Fibroblast of peridontal ligament (primary cell): ENCODE measurements around the gene UBE2I.

ENCODE experiments used
- DNase-seq: peaks from one replicate; pipeline ENCODE4 v3.0.0-alpha.2; 2010; ENCODE audit errors: extremely low read depth

The UBE2I gene

DNA sequence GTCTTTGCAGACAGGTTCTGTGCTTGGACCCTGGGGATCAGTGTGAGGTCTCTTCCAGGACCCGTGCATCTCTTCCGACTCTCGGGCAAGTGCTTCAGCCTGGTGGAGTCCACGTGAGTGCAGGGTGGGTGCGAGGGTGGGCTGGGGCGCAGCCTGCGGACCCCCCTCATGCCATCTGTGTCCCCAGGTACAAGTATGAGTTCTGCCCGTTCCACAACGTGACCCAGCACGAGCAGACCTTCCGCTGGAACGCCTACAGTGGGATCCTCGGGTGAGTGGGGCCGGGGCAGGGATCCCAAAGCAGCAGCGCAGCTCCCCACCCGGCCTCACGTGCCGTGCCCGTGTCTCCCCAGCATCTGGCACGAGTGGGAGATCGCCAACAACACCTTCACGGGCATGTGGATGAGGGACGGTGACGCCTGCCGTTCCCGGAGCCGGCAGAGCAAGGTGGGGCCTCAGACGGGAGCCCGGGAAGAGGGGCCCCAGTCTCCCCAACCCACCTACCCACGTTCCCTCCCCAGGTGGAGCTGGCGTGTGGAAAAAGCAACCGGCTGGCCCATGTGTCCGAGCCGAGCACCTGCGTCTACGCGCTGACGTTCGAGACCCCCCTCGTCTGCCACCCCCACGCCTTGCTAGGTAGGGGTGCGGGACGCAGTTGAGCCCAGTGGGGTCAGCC, 52.4 kb downstream of the UBE2I start:
- no peak for DNase-seq

DNA sequence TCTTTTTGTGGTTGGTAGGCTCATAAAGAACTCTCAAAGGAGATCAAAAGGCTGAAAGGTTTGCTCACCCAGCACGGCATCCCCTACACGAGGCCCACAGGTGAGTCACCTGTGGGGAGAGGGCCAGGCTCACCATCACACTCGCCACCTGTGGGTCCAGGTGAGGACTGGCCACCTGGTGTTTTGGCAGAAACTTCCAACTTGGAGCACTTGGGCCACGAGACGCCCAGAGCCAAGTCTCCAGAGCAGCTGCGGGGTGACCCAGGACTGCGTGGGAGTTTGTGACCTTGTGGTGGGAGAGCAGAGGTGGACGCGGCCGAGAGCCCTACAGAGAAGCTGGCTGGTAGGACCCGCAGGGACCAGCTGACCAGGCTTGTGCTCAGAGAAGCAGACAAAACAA, 53.4 kb downstream of the UBE2I start:
- DNase-seq = no peak

DNA sequence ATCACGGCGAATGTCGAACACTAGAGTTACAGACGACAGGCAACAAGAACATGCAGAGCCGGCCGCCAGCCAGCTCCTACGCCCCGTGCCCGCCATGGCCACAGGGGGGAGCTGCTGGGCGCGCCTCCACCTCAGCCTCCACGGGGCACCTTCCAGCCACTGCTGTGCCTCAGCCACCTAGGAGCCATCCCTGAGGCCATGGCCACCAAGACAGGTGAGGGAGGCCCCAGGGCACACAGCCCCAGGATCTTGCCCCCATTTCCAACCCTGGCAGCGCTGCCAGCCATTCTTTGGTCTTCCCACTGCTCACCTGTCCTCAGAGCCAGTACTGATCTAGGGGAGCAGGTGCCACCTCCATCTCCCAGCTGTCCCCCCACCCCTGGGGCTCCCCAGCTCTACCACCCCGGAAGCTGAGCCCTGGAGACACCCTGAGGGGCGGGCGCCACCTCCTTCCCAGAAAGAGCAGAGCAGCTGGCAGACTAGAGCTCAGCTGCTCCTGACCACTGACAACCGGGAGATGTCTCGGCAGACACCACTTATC, 54.1 kb downstream of the UBE2I start:
- DNase-seq = peak; percentile 12

DNA sequence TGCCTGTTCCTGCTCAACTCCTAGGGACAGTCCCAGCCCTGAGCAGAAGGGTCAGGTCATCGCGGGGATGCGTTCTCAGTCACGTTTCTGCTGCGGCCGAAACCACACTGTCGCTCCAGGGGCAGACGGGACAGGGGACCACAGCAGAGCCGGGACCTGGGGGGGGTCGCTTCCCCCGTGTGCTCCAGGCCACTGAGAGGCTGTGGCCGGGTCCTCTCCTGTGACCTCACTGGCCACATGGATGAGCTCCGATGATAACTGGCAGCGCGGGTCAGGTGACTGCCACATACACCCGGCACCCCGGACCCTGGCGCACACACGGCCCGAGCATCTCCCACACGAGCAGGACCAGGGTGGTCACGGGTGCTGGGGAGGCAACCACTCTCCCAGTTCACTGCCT, 55.1 kb downstream of the UBE2I start:
- DNase-seq = no peak

DNA sequence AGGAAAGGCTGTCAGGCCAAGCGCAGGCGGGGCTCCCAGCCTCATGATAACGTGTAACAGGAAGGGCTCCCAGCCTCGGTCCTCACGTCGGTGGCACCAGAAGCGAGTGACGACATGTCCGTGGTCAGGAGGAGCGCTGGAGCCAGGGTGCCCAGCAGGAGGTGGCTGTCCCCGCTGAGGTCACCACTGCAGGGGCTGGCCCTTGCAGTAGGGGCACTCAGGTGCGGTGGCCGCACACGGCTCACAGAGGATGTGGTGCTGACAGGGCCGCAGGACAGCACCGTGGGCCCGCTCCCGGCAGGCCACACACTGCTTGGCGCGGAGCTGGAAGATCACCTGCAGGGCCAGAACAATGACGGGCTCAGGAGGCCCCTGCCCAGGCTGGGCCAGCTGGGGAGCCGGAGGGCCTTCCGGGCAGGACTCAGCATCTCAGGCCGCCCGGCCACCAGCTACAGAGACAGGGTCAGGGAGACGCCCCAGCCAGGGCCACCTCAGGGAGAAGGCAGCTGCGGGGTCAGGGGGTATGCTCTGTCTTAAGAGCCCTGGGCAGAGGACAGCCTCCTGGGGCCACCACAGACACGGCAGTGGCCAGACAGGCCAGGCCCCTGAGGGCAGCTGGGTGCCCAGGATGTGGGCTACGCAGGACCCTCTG, 56.8 kb downstream of the UBE2I start:
- DNase-seq = no peak

DNA sequence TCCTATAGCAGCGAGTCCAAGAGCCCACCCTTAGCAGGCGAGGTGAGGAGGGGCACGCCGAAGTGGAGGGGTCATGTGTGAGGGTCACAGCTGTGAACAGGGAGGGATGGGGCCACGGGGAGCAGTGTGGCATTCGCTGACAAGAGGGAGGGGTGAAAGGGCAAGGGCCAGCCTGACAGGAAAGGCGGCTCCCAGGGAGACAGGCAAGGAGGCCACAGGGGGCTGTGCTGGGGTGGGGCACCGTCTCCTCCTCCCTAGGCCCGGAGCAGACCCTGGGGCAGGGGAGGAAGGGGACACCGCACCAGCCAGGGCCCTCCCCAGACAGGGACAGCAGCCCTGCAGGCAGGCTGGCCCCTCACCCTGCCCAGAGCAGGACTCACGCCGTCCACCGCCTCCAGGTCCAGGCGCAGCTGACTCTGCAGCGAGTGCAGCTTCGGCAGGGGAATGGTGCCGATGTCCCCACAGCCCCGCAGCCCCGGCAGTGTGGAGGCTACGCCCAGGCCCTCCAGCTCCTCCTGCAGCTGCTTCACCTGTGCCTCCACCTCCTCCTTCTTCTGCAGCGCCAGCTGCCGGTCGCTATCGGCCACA, 57.4 kb downstream of the UBE2I start:
- no peak for DNase-seq

DNA sequence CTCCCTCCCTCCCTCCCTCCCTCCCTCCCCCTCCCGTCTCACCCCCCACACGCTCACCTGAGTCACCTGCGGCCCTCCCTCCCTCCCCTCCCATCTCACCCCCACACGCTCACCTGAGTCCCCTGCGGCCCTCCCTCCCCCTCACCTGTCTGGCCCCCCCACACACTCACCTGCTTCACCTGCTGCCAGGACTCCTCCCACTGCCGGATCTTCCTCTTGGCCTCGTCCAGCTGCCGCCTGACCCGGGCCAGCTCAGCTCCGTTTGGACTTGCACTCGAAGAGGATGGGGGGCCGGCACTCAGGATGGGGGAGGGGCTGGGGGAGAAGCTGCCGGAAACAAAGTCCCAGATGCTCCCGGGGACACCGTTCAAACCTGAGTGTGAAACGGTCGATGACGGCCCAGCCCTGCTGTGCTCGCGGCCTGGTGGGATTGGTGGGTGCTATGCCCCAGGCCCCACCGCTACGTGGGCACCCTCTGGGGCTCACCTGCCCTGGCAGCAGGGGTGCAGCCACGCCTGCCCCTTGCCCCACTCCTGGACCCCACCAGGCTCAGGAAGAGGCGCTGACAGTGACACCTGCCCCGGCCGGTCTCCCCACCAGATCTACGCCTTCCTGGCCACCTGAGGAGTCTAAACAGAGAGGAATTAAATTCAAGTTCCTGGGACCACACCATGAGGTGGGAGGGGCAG, 58.2 kb downstream of the UBE2I start:
- no peak for DNase-seq

DNA sequence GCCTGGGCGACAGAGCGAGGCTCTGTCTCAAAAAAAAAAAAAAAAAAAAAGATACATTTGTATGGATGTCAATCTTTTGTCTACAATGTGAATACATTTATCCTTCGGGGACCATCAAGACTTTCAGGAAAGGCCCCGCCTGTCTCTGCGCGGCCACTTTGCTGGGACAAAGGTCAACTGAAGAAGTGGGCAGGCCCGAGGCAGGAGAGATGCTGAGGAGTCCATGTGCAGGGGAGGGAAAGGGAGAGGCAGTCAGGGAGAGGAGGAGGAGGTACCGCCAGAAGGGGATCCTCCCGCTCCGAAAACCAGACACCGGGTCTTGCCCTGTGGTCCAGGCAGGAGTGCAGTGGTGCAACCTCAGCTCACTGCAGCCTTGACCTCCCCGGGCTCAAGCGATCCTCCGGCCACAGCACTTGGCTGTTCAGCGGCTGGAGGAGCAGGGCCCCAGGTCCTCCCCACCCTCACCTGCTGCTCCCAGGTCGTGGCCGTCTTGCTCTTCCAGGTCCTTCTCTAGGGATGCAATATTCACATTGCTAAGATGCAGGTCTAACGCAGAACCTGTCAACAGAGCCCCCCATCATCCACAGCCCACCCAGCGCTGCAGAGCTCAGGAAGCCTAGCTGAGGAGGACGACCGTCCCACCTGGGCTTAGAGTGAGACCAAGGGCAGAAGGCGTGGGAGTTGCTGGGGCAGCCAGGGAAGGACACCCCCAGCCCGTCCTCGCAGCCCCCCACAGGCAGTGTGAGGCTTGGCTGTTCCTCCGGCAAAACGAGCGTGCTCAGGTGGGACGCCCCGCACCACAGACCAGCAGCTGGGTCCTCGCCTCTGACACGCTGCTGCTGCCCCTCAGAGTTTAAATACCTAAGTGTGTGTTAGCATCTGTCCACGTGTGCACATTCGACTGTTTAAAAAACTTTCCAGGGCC, 61.9 kb downstream of the UBE2I start:
- DNase-seq = no peak

DNA sequence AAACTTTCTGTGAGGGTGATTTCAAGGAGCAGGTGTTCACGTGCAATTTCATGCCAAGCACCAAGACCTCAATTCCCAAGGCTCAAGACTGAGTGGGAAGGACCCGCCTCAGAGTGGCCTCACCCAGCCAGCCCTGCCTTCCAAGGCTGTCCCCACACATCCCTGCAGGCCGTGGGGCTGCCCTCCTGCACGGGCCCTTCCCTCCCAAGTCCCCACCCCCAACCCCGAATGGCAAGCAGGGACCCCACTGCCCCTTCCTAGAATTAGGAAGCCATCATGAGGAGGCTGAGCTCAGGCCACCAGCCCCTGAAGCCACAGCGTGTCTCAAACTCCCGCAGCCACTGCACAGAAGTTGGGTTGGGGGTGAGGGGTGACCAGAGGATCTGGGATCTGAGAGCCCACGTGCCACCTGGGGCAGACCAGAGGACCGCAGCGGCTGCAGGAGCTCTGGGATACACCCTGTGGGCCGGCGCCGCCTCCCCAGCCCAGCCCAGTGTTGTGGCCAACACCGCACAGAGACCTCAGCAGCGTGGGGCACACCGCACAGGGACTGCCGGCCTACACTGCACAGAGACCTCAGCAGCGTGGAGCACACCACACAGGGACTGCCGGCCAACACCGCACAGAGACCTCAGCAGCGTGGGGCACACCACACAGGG, 63.0 kb downstream of the UBE2I start:
- DNase-seq = no peak

DNA sequence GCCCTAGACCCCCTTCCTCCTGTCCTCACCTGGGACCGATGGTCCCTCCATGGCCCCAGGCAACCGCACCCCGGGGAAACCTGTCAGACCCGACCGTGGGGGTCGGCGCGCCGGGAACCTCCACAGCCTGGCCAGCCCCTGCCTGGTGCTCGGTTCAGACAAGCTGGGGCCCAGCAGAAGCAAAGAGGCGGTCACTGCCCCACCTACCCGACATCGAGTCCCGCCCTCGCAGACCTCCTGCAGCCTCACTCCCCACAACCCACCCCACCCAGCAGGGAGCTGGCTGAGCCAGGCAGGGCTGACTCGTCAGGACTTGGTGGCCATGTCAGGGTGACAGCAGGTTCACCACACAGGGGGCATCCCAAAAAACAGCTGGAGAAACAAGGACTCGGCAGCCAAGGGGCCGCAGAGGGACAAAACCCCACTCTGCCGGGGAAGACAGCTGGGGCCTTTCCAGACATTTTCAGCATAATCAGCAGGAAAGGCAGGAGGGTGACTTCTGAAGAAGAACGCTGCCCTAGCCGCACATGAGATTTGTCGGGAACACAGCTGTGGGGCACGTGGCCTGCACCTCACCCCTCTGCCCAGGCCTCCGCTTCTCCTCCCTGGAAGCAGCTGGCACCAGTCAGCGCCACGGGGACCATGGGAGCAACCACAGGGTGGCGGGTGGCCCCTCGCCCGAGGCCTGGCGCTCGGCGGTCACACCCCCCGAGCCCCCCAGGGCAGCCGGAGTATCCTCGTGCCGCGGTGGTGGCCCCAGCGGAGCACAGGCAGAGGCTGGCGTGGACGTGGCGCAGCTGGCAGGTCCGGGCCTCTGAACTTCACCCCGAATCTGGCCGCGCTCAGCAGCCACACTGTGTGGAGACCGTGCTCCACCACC, 65.2 kb downstream of the UBE2I start:
- DNase-seq = no peak

DNA sequence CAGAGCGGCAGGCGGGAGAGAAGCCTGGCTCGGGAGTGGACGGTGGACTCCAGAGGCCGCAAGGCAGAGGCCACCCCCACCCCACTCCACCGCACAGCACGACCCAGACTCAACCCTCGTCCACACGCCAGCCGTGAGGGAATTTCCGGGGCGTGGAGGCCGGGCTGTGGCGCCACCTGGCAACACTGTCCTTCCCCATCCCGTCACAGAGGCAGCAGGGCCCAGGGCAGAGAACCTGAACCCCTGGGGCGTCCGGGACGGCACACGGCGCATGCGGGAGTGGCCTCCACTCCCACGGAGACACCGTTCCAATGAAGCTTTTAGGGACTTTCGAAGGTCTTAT, 65.8 kb downstream of the UBE2I start:
- DNase-seq = no peak

DNA sequence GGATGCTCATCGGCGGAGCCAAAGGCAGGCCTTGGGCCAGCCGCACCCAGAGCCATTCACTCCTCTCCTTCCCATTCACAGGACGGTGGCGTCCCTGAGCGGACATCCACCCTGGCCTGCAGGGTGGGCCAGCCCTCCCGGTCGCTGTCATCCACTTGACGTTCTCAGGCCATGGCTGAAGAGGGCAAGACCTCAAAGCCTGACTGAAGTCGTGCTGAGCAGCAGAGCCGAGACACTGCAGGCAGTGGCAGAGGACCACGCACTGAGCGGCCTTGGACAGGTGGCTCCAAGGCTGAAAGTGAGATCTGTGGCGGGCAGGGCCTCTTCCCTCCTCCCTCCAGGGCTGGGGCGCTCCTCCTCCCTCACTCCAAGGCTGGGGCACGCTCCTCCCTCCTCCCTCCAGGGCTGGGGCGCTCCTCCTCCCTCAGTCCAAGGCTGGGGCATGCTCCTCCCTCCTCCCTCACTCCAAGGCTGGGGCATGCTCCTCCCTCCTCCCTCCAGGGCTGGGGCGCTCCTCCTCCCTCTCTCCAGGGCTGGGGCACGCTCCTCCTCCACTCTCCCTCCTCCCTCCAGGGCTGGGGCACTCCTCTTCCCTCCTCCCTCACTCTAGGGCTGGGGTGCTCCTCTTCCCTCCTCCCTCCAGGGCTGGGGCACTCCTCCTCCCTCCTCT, 66.4 kb downstream of the UBE2I start:
- no peak for DNase-seq
